BE2C (cell line): ENCODE data around the gene TP53TG3D. TPM values are rescaled to one million over a fixed set of nuclear protein-coding genes. Genes with fewer than 3 reads are reported as not detected.
A peak's percentile ranks its signal among the peaks of the same experiment; 100 is the strongest.
"Not testable (repeated sequence)": the region's sequence is repeated elsewhere in the genome, so short reads cannot be mapped to it uniquely, and the experiment has no call there.

Source experiments
- DNase-seq: peaks from one replicate; pipeline ENCODE4 v3.0.0-alpha.2; 2020
- H3K27me3 ChIP-seq: fragments of 250-450 bp; sonication (Bioruptor Pico); 2 replicates; pipeline ENCODE4 v1.5.1; 2020; ENCODE audit warnings: mild to moderate bottlenecking
- H3K36me3 ChIP-seq: fragments of 250-450 bp; sonication (Bioruptor Pico); 2 replicates; pipeline ENCODE4 v1.5.1; 2020; ENCODE audit warnings: mild to moderate bottlenecking
- H3K4me1 ChIP-seq: fragments of 250-450 bp; sonication (Bioruptor Pico); 2 replicates; pipeline ENCODE4 v1.5.1; 2020
- H3K4me3 ChIP-seq: 2 replicates; pipeline ENCODE4 v1.5.1; 2011; ENCODE audit warnings: low read depth, low read length
- H3K9me3 ChIP-seq: fragments of 250-450 bp; sonication (Bioruptor Pico); 2 replicates; pipeline ENCODE4 v1.5.1; 2020
- polyA plus RNA-seq: library from polyadenylated mRNA; unstranded; fragments of >200 nt; gene quantifications from one replicate; pipeline ENCODE4 v1.2.1, GENCODE V29; 2012; ENCODE audit warnings: low read depth, missing spikeins; ENCODE audit not compliant: insufficient read length, insufficient read depth

TP53TG3D gene
- 3.2 TPM for polyA plus RNA-seq

- not testable (repeated sequence) for H3K36me3 ChIP-seq, H3K4me1 ChIP-seq, H3K9me3 ChIP-seq, DNase-seq, H3K27me3 ChIP-seq
- H3K4me3 ChIP-seq: peak within 1 kb of the TSS; percentile 45
Measured at GRCh38 chr16:32252986-32253385, at the start of gene TP53TG3D. Gene TP53TG3D, plus strand, starts transcription at chr16:32253286. Its CDS starts 68 bp downstream, at chr16:32253354.

GRCh38 chr16:32253507-32253906, 421 bp downstream of the TP53TG3D start:
- H3K36me3 ChIP-seq, H3K4me1 ChIP-seq, H3K27me3 ChIP-seq, H3K9me3 ChIP-seq, H3K4me3 ChIP-seq: not testable (repeated sequence)
- peak; percentile 16 for DNase-seq

DNA sequence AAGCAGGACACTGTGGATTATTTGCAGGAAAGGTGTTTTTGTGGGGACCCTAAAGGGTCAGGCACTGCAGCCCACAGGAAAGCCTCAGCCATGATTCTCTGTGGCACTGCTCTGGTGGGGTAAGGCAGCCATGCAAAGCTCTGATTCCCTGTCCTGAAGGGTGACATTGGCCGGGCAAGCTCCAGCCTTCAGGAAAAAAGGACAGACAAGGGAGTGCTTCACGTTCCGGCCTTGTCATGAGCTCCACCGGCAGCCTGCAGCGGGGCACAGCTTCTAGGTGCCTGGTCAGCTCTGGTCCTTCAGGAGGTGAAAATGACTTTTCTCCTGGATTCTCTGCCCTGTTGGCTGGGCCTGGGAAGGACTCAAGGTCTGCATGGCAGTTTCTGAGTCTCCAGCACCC, 8.4 kb downstream of the TP53TG3D start:
- H3K4me1 ChIP-seq, H3K9me3 ChIP-seq, H3K4me3 ChIP-seq, H3K27me3 ChIP-seq, DNase-seq, H3K36me3 ChIP-seq: not testable (repeated sequence)

DNA sequence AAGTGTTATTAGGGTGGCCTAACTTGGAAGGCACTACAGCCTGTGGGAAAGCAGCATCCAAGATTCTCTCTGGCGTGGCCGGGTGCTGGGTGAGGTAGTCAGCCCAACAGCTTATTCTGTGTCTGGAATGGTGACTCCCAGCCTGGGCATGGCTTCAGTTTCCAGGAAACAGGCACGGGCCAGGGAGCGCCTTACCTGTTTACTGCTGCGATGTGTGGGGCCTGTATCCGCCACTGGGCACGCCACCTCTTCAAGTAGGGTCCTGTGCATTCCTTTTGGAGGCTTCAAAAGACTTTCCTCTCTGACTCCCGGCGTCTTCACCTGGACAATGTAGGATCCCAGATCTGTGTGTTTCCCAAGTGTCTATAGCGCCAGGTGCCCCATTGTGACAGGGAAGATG, 10.5 kb downstream of the TP53TG3D start:
- not testable (repeated sequence) for H3K36me3 ChIP-seq, DNase-seq, H3K27me3 ChIP-seq, H3K4me3 ChIP-seq, H3K9me3 ChIP-seq, H3K4me1 ChIP-seq

DNA sequence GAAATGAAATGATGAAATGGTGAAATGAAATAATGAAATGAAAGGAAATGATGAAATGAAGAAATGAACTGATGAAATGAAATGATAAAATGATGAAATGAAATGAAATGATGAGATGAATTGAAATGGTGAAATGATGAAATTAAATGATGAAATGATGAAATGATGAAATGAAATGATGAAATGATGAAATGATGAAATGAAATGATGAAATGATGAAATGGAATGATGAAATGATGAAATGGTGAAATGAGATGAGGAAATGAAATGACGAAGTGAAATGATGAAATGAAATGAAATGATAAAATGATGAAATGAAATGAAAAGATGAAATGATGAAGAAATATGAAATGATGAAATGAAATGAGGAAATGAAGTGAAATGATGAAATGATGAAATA, 28.8 kb downstream of the TP53TG3D start:
- not testable (repeated sequence) for H3K36me3 ChIP-seq, H3K4me3 ChIP-seq, DNase-seq

GRCh38 chr16:32283024-32283423, 29.9 kb downstream of the TP53TG3D start:
- not testable (repeated sequence) for H3K27me3 ChIP-seq, H3K4me3 ChIP-seq, H3K4me1 ChIP-seq, DNase-seq, H3K9me3 ChIP-seq, H3K36me3 ChIP-seq

More for the DNA sequence above, 28.8 kb downstream of the TP53TG3D start:
- not testable (repeated sequence) for H3K4me1 ChIP-seq, H3K27me3 ChIP-seq, H3K9me3 ChIP-seq

DNA sequence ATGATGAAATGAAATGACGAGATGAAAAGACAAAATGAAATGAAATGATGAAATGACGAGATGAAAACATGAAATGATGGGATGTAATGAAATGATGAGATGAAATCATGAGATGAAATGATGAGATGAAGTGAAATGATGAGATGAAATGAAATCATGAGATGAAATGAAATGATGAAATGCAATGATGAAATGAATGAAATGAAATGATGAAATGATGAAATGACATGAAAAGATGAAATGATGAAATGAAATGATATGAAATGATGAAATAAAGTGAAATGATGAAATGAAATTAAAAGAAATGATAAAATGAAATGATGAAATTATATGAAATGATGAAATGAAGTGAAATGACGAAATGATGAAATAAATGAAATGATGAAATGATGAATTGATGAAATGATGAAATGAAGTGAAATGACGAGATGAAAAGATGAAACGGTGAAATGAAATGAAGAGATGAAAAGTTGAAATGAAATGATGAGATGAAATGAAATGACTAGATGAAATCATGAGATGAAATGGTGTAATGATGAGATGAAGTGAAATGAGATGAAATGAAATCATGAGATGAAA, 30.9 kb downstream of the TP53TG3D start:
- not testable (repeated sequence) for H3K27me3 ChIP-seq, H3K4me1 ChIP-seq, H3K36me3 ChIP-seq, DNase-seq, H3K9me3 ChIP-seq, H3K4me3 ChIP-seq

DNA sequence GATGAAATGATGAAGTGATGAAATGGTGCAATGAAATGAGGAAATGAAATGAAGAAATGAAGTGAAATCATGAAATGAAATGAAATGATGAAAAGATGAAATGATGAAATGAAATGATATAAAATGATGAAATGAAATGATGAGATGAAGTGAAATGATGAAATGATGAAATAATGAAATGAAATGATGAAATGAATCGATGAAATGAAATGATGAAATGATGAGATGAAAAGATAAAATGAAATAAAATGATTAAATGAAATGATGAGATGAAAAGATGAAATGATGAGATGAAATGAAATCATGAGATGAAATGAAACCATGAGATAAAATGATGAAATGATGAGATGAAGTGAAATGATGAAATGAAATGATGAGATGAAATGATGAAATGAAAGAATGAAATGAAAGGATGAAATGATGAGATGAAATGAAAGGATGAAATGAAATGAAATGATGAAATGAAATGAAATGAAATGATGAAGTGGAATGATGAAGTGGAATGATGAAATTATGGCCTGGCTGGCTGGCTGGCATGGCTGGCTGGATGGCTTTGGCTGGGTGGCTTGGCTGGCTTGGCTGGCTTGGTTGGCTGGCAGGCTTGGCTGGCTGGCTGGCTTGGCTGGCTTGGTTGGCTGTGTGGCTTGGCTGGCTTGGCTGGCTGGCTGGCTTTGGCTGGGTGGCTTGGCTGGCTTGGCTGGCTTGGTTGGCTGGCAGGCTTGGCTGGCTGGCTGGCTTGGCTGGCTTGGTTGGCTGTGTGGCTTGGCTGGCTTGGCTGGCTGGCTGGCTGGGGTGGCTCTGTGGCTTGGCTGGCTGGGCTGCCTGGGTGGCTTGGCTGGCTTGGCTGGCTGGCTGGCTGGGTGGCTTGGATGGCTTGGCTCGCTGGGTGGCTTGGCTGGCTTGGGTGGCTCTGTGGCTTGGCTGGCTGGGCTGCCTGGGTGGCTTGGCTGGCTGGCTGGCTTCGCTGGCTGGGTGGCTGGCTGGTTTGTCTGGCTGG, 32.0 kb downstream of the TP53TG3D start:
- not testable (repeated sequence) for H3K4me1 ChIP-seq, DNase-seq, H3K9me3 ChIP-seq, H3K36me3 ChIP-seq, H3K27me3 ChIP-seq, H3K4me3 ChIP-seq

DNA sequence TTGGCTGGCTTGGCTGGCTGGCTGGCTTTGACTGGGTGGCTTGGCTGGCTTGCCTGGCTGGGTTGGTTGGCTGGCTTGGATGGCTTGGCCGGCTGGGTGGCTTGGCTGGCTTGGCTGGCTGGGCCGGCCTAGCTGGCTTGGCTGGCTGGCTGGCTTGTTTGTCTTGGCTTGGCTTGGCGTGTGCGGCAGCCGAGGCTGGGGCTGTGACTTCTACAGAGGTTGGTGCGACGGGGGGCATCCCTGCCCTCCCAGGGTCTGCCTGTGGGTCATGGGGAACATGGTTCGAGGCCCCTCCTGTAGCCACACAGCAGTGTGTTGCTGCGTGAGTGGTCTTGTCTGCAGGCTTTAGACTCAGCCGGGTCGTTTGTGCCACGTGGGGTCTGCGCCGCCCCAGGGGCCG, 33.1 kb downstream of the TP53TG3D start:
- not testable (repeated sequence) for H3K4me1 ChIP-seq, H3K9me3 ChIP-seq, H3K4me3 ChIP-seq, H3K27me3 ChIP-seq, DNase-seq, H3K36me3 ChIP-seq

GRCh38 chr16:32287743-32288142, 34.7 kb downstream of the TP53TG3D start:
- DNase-seq: not testable (repeated sequence)

GRCh38 chr16:32289197-32289596, 36.1 kb downstream of the TP53TG3D start:
- H3K27me3 ChIP-seq, H3K4me3 ChIP-seq, H3K9me3 ChIP-seq, DNase-seq, H3K36me3 ChIP-seq, H3K4me1 ChIP-seq: not testable (repeated sequence)

More at GRCh38 chr16:32287743-32288142, 34.7 kb downstream of the TP53TG3D start:
- H3K4me3 ChIP-seq, H3K27me3 ChIP-seq, H3K36me3 ChIP-seq, H3K4me1 ChIP-seq, H3K9me3 ChIP-seq: not testable (repeated sequence)

DNA sequence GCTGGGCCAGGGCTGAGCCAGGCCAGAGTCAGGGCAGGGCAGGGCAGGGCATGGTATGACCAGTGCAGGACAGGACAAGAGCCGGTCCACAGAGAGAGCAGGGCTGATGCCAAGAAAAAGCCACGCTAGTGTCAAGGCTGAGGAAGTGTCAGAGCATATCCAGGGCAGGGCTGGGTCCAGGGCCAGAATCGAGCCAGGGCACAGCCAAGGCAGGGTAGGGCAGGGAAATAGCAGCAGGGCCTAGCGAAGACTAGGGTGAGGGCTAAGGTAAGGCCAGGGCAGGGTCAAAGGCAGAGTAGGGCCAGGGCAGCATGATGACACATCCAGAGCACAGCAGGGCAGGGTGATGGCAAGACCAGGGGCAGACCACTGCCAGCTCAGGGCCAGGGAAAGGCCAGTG, 49.7 kb downstream of the TP53TG3D start:
- H3K4me3 ChIP-seq, H3K9me3 ChIP-seq, DNase-seq, H3K27me3 ChIP-seq, H3K4me1 ChIP-seq, H3K36me3 ChIP-seq: not testable (repeated sequence)
